ENCODE results near the gene NOTUM.

DNA sequence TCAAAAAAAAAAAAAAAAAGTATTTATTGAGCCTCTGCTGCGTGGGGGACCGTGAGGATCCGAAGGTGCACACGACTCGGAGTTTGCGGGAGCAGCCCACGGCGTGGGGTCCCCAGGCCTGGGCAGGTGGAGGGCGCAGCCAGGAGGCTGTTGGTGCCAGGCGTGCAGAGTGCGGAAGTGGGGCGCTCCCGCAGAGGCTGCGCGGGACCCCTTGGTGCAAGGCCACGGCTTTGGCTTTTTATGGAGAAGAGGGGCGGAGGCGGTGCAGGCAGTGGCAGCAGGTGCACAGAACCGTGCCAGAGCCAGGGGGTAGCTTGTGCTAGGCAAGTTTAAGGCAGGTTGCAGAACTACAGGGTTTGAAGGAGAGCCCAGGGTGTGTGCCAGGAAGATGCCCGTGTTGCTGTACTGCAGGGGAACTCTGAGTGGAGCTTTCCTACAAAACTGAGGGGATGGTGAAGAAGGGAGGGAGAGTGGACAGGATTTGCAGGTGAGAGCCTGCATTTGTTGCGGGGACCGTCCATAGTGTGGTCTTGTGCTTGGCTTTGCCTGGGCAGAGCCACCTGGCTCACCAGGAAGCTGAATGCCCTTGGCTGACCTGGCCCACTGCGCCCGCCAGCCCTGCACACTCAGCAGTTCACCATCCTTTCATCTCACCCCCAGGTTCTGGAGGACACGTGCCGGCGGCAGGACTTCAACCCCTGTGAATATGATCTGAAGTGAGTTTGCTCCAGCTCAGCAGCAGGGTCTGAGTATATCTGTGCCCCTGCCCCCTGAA lies 17.7 kb upstream of the NOTUM start:
- TF ChIP-seq, protein P1, sequence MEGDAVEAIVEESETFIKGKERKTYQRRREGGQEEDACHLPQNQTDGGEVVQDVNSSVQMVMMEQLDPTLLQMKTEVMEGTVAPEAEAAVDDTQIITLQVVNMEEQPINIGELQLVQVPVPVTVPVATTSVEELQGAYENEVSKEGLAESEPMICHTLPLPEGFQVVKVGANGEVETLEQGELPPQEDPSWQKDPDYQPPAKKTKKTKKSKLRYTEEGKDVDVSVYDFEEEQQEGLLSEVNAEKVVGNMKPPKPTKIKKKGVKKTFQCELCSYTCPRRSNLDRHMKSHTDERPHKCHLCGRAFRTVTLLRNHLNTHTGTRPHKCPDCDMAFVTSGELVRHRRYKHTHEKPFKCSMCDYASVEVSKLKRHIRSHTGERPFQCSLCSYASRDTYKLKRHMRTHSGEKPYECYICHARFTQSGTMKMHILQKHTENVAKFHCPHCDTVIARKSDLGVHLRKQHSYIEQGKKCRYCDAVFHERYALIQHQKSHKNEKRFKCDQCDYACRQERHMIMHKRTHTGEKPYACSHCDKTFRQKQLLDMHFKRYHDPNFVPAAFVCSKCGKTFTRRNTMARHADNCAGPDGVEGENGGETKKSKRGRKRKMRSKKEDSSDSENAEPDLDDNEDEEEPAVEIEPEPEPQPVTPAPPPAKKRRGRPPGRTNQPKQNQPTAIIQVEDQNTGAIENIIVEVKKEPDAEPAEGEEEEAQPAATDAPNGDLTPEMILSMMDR (IDR thresholded peaks at IDR 0.05; ENCODE audit: borderline replicate concordance, extremely low read depth, low read length, poor library complexity, severe bottlenecking): no peak
- no peak for TF ChIP-seq EZH2 (IDR thresholded peaks at IDR 0.05; ENCODE audit: borderline replicate concordance, low read depth, low read length, severe bottlenecking)

Measured in DND-41 (cell line).